NB4 (cell line): ENCODE results near the gene AKT1S1.

ENCODE experiments used
- CTCF ChIP-seq: IDR thresholded peaks from one replicate; pipeline ENCODE4 v1.5.1; 2012; ENCODE audit warnings: low read depth, low read length
- POLR2A ChIP-seq: IDR thresholded peaks from 2 replicates; pipeline ENCODE4 v1.6.1; 2011; ENCODE audit warnings: mild to moderate bottlenecking; ENCODE audit not compliant: insufficient read length; ENCODE audit errors: extremely low read depth

- TF ChIP-seq CTCF (no peak), POLR2A (no peak)
These were observed 48.3 kb upstream of the AKT1S1 start for GRCh38 chr19:49925486-49925885.
